Loucy (cell line): Measurements from ENCODE around the gene FOXL3.

ENCODE experiments used
- H2AFZ ChIP-seq: fragments of 200-600 bp; sonication (generic); 2 replicates; pipeline ENCODE4 v1.6.0; 2016; ENCODE audit warnings: antibody characterized with exemption, mild to moderate bottlenecking, low read length, moderate library complexity
- H3F3A ChIP-seq: fragments of 200-600 bp; 2 replicates; pipeline ENCODE4 v1.6.0; 2016; ENCODE audit warnings: antibody characterized with exemption, low read depth, mild to moderate bottlenecking
- H3K27me3 ChIP-seq: fragments of 200-600 bp; sonication (generic); 2 replicates; pipeline ENCODE4 v1.6.1; 2014; ENCODE audit warnings: low read length, mild to moderate bottlenecking; ENCODE audit not compliant: insufficient read depth, poor library complexity, severe bottlenecking
- H3K36me3 ChIP-seq: fragments of 200-600 bp; sonication (generic); 2 replicates; pipeline ENCODE4 v1.6.1; 2016; ENCODE audit warnings: low read length; ENCODE audit not compliant: insufficient read depth
- H3K4me1 ChIP-seq: fragments of 200-600 bp; sonication (generic); 2 replicates; pipeline ENCODE4 v1.5.1; 2014; ENCODE audit warnings: low read length, mild to moderate bottlenecking; ENCODE audit not compliant: insufficient read depth, poor library complexity, severe bottlenecking
- H3K4me2 ChIP-seq: fragments of 200-600 bp; sonication (generic); 2 replicates; pipeline ENCODE4 v1.6.0; 2014; ENCODE audit warnings: antibody characterized with exemption, low read length, low read depth, mild to moderate bottlenecking; ENCODE audit not compliant: poor library complexity, severe bottlenecking
- H3K4me3 ChIP-seq: fragments of 200-600 bp; sonication (generic); 2 replicates; pipeline ENCODE4 v1.5.1; 2014; ENCODE audit warnings: low read length, mild to moderate bottlenecking, mixed read lengths; ENCODE audit not compliant: poor library complexity, severe bottlenecking
- H3K79me2 ChIP-seq: fragments of 200-600 bp; sonication (generic); 2 replicates; pipeline ENCODE4 v1.6.1; 2014; ENCODE audit warnings: low read length; ENCODE audit not compliant: insufficient read depth
- H3K9ac ChIP-seq: fragments of 200-600 bp; sonication (generic); 2 replicates; pipeline ENCODE4 v1.6.0; 2014; ENCODE audit warnings: mild to moderate bottlenecking, low read depth, low read length, moderate library complexity; ENCODE audit not compliant: poor library complexity, severe bottlenecking
- H3K9me2 ChIP-seq: fragments of 200-600 bp; sonication (generic); replicated peaks from 2 replicates; pipeline ENCODE4 v1.6.1; 2016; ENCODE audit warnings: low read depth, low read length, mixed read lengths
- H3K9me3 ChIP-seq: fragments of 200-600 bp; sonication (generic); 2 replicates; pipeline ENCODE4 v1.6.1; 2014; ENCODE audit warnings: mild to moderate bottlenecking, antibody characterized with exemption, low read length, low read depth; ENCODE audit not compliant: insufficient read depth
- H4K20me1 ChIP-seq: fragments of 200-600 bp; sonication (generic); 2 replicates; pipeline ENCODE4 v1.6.0; 2014; ENCODE audit warnings: antibody characterized with exemption, low read length, mild to moderate bottlenecking; ENCODE audit not compliant: insufficient read depth, poor library complexity, severe bottlenecking
- EZH2phosphoT487 ChIP-seq: fragments of 200-600 bp; IDR thresholded peaks from 2 replicates; pipeline ENCODE4 v1.6.1; 2018; ENCODE audit warnings: antibody characterized with exemption, mild to moderate bottlenecking, moderate library complexity, borderline replicate concordance
- TF ChIP-seq, protein P1 (sequence below): fragments of 200-600 bp; sonication (generic); conservative IDR thresholded peaks from 2 replicates; pipeline ENCODE4 v1.5.1; 2014; ENCODE audit warnings: mild to moderate bottlenecking, antibody characterized with exemption, low read length

FOXL3 gene

DNA sequence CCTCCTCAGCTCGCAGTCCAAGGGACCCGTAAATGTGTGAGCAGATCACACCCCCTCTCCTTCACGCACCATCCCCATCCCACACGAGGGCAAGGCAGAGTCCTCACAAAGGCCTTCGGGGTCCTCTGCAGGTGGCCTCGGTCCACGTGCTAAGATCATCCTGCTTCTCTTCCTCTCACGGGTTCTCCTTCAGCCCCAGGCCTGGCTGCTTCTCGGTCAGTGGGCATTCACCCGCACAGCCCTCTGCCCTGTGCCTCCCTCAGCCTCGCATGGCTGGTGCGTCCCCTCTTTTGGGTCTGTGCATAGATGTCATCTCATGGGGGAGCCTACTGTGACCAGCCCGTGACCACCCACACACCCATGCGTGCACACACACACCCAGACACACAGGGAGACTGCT, 17.3 kb upstream of the FOXL3 start:
- no peak for TF ChIP-seq EZH2phosphoT487
- TF ChIP-seq, protein P1, sequence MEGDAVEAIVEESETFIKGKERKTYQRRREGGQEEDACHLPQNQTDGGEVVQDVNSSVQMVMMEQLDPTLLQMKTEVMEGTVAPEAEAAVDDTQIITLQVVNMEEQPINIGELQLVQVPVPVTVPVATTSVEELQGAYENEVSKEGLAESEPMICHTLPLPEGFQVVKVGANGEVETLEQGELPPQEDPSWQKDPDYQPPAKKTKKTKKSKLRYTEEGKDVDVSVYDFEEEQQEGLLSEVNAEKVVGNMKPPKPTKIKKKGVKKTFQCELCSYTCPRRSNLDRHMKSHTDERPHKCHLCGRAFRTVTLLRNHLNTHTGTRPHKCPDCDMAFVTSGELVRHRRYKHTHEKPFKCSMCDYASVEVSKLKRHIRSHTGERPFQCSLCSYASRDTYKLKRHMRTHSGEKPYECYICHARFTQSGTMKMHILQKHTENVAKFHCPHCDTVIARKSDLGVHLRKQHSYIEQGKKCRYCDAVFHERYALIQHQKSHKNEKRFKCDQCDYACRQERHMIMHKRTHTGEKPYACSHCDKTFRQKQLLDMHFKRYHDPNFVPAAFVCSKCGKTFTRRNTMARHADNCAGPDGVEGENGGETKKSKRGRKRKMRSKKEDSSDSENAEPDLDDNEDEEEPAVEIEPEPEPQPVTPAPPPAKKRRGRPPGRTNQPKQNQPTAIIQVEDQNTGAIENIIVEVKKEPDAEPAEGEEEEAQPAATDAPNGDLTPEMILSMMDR = no peak
- Histone ChIP-seq H3K9me3 (peaks cover 27% of the 10 kb centered on the region; the same call in 1 of the 2 replicates), H3K4me1 (no peaks in the 10 kb centered on the region), H2AFZ (no peak overlapping the region), H3K27me3 (no peaks in the 10 kb centered on the region), H3F3A (no peaks in the 10 kb centered on the region), H3K9me2 (no peaks in the 10 kb centered on the region), H4K20me1 (no peaks in the 10 kb centered on the region), H3K4me2 (no peak overlapping the region), H3K36me3 (no peaks in the 10 kb centered on the region), H3K79me2 (no peaks in the 10 kb centered on the region), H3K9ac (no peak overlapping the region), H3K4me3 (no peak overlapping the region)

DNA sequence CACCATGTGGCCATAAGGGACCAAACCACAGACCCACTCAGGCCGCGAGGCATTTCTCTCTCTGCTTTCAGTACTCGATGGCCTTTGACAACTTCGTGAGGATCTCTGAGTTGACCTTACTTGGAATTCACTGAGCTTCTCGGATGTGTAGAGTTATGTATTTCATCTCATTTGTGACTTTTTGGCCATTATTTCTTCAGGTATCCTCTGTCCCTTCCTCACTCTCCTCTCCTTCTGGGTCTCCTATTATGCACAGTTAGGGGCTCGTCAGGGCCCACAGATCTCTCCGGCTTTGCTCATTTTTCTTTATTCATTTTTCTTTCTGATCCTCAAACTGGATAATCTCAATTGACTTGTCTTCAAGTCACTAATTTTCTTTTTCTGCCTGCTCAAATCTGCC, 16.6 kb upstream of the FOXL3 start:
- Histone ChIP-seq H3K4me3 (no peak overlapping the region), H3K4me2 (no peak overlapping the region), H3K9ac (no peak overlapping the region), H3K9me3 (peaks cover 31% of the 10 kb centered on the region; the same call in 1 of the 2 replicates), H3K9me2 (no peaks in the 10 kb centered on the region), H3K4me1 (no peaks in the 10 kb centered on the region), H3K27me3 (no peaks in the 10 kb centered on the region), H3K36me3 (no peaks in the 10 kb centered on the region), H3K79me2 (no peaks in the 10 kb centered on the region), H4K20me1 (no peaks in the 10 kb centered on the region), H3F3A (no peaks in the 10 kb centered on the region), H2AFZ (no peak overlapping the region)
- TF ChIP-seq, protein P1 = no peak
- no peak for TF ChIP-seq EZH2phosphoT487

DNA sequence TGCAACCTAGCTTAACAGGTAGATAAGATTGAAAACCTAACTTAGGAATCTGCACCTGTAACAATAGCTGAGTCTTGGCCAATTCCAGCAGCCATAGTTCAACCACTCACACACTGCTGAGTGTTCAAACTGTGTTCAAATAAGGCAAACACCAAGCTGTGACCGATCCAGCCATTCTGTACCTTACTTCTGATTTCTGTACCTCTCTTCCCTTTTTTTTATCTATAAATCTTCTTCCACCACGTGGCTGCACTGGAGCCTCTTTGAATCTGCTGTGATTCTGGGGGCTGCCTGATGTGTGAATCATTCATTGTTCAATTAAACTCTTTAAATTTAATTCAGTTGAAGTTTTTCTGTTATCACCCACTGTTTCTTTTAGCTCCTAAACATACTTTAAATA, 15.7 kb upstream of the FOXL3 start:
- Histone ChIP-seq H3K9ac (no peak overlapping the region), H4K20me1 (no peaks in the 10 kb centered on the region), H3K4me2 (no peak overlapping the region), H3K36me3 (no peaks in the 10 kb centered on the region), H3K9me3 (peaks cover 31% of the 10 kb centered on the region; the same call in 1 of the 2 replicates), H3K4me1 (no peaks in the 10 kb centered on the region), H3K27me3 (no peaks in the 10 kb centered on the region), H2AFZ (no peak overlapping the region), H3K4me3 (no peak overlapping the region), H3K79me2 (no peaks in the 10 kb centered on the region), H3F3A (no peaks in the 10 kb centered on the region), H3K9me2 (no peaks in the 10 kb centered on the region)
- no peak for TF ChIP-seq EZH2phosphoT487
- TF ChIP-seq, protein P1 = no peak
